Measurements from ENCODE around the gene ALKBH6. TPM values are rescaled to one million over a fixed set of nuclear protein-coding genes. Genes with fewer than 3 reads are reported as not detected.
A peak's percentile ranks its signal among the peaks of the same experiment; 100 is the strongest.

Gene ALKBH6
- total and polyA plus RNA-seq, 9 of the 15 experiments (the other 6 are each of a cell fraction or from before 2014, with no cell fraction given) = 0.67 to 62.0 (median 34.5) TPM

DNA sequence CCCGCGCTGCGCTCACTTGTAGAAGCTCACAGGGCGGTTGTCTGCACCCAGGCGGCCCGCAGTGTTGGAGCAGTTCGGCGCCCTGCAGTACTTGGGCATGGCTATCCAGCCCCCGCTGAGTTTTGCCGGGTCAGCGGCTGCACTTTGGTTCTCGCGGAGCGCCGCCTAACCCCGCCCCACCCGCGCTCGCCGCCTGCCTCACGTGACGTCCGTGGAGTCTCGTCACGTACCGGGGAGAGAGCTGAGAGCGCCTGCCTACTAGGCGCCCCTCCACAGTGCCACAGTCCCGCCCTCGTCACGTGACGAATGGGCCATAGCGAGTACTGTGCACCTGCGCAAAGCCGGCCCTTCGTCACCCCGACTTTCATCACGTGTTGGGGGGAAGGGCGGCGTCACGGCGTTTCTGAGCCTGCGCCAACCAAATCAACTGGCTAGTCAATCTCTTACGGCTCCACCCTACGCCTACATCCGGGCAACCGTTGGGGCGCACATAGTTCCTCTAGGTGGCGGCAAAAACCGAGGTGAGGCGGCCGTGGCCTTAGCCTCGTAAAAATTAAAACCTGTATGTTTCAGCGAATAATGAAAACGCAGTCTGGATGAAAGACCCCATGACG is 40.2 kb upstream of the ALKBH6 start, which contains the start of gene THAP8 (continued):
- TF ChIP-seq, protein P1, sequence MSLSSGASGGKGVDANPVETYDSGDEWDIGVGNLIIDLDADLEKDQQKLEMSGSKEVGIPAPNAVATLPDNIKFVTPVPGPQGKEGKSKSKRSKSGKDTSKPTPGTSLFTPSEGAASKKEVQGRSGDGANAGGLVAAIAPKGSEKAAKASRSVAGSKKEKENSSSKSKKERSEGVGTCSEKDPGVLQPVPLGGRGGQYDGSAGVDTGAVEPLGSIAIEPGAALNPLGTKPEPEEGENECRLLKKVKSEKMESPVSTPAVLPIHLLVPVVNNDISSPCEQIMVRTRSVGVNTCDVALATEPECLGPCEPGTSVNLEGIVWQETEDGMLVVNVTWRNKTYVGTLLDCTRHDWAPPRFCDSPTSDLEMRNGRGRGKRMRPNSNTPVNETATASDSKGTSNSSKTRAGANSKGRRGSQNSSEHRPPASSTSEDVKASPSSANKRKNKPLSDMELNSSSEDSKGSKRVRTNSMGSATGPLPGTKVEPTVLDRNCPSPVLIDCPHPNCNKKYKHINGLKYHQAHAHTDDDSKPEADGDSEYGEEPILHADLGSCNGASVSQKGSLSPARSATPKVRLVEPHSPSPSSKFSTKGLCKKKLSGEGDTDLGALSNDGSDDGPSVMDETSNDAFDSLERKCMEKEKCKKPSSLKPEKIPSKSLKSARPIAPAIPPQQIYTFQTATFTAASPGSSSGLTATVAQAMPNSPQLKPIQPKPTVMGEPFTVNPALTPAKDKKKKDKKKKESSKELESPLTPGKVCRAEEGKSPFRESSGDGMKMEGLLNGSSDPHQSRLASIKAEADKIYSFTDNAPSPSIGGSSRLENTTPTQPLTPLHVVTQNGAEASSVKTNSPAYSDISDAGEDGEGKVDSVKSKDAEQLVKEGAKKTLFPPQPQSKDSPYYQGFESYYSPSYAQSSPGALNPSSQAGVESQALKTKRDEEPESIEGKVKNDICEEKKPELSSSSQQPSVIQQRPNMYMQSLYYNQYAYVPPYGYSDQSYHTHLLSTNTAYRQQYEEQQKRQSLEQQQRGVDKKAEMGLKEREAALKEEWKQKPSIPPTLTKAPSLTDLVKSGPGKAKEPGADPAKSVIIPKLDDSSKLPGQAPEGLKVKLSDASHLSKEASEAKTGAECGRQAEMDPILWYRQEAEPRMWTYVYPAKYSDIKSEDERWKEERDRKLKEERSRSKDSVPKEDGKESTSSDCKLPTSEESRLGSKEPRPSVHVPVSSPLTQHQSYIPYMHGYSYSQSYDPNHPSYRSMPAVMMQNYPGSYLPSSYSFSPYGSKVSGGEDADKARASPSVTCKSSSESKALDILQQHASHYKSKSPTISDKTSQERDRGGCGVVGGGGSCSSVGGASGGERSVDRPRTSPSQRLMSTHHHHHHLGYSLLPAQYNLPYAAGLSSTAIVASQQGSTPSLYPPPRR (CRISPR knock-in tag; IDR thresholded peaks at IDR 0.05; ENCODE audit: borderline replicate concordance) = no peak
- TF ChIP-seq ZNF785 (CRISPR knock-in tag; IDR thresholded peaks at IDR 0.05) = no peak
- no peak for TF ChIP-seq HSF4 (CRISPR knock-in tag; IDR thresholded peaks at IDR 0.05; ENCODE audit: borderline replicate concordance)
- TF ChIP-seq ZNF512 (tag; IDR thresholded peaks at IDR 0.05) = no peak
- no peak for TF ChIP-seq TGIF2 (CRISPR knock-in tag; IDR thresholded peaks at IDR 0.05)
- 0 out of 2 replicates have a peak, but pooled peaks have one; percentile 37 for TF ChIP-seq MEF2D (tag; conservative IDR thresholded peaks at IDR 0.05; ENCODE audit: low read depth)
- TF ChIP-seq ZBTB17 (CRISPR knock-in tag; IDR thresholded peaks at IDR 0.05) = no peak
- peak; percentile 64; the same call in 1 of the 2 replicates for TF ChIP-seq ZNF584 (CRISPR knock-in tag; IDR thresholded peaks at IDR 0.05; ENCODE audit: low read depth)
- TF ChIP-seq NCOR1 (IDR thresholded peaks at IDR 0.05) = peak; percentile 14
- TF ChIP-seq E4F1 (CRISPR knock-in tag; IDR thresholded peaks at IDR 0.05; ENCODE audit: borderline replicate concordance) = no peak
- TF ChIP-seq, protein P2, sequence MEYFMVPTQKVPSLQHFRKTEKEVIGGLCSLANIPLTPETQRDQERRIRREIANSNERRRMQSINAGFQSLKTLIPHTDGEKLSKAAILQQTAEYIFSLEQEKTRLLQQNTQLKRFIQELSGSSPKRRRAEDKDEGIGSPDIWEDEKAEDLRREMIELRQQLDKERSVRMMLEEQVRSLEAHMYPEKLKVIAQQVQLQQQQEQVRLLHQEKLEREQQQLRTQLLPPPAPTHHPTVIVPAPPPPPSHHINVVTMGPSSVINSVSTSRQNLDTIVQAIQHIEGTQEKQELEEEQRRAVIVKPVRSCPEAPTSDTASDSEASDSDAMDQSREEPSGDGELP (CRISPR knock-in tag; IDR thresholded peaks at IDR 0.05; ENCODE audit: borderline replicate concordance) = peak; percentile 90
- peak; percentile 75 for TF ChIP-seq GABPB1 (CRISPR knock-in tag; IDR thresholded peaks at IDR 0.05)
- TF ChIP-seq, protein P3, sequence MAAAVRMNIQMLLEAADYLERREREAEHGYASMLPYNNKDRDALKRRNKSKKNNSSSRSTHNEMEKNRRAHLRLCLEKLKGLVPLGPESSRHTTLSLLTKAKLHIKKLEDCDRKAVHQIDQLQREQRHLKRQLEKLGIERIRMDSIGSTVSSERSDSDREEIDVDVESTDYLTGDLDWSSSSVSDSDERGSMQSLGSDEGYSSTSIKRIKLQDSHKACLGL (CRISPR knock-in tag; IDR thresholded peaks at IDR 0.05; ENCODE audit: borderline replicate concordance, poor library complexity, severe bottlenecking) = no peak
- TF ChIP-seq KDM1A (IDR thresholded peaks at IDR 0.05) = no peak
- TF ChIP-seq POLR2AphosphoS2 (IDR thresholded peaks at IDR 0.05; ENCODE audit: low read length) = peak; percentile 84; the same call in 1 of the 2 replicates
- TF ChIP-seq SMAD3 (CRISPR knock-in tag; conservative IDR thresholded peaks at IDR 0.05) = no peak; the same call in 1 of the 2 replicates
- no peak for TF ChIP-seq U2AF1 (optimal IDR thresholded peaks at IDR 0.05; ENCODE audit: low read depth, low read length)
- no peak; the same call in 1 of the 2 replicates for TF ChIP-seq MTA1 (IDR thresholded peaks at IDR 0.05; ENCODE audit: borderline replicate concordance)

Data from K562 (cell line).